GM12891 (cell line): ENCODE data around the gene THOC5.

Experiments used
- POLR2A ChIP-seq: IDR thresholded peaks from 2 replicates; pipeline ENCODE4 v1.6.1; 2011; ENCODE audit warnings: low read depth, low read length, control low read depth
- POLR2AphosphoS5 ChIP-seq: IDR thresholded peaks from 2 replicates; pipeline ENCODE4 v1.6.1; 2011; ENCODE audit warnings: low read depth, low read length, control low read depth
- POU2F2 ChIP-seq: IDR thresholded peaks from 2 replicates; pipeline ENCODE4 v1.6.1; 2011; ENCODE audit warnings: low read depth, mild to moderate bottlenecking, control low read depth, low read length, moderate library complexity
- SPI1 ChIP-seq: IDR thresholded peaks from 2 replicates; pipeline ENCODE4 v1.6.1; 2011; ENCODE audit warnings: low read depth, low read length, control low read depth
- TAF1 ChIP-seq: IDR thresholded peaks from 2 replicates; pipeline ENCODE4 v1.6.1; 2011; ENCODE audit warnings: low read depth, low read length, control low read depth

GRCh38 chr22:29555065-29555644, 1.6 kb upstream of the THOC5 start:
- no peak for TF ChIP-seq POLR2A
- TF ChIP-seq SPI1: no peak
- TF ChIP-seq POLR2AphosphoS5: no peak
- no peak for TF ChIP-seq TAF1
- TF ChIP-seq POU2F2: no peak
